ENCODE measurements around the gene IRX4.

IRX4 gene

DNA sequence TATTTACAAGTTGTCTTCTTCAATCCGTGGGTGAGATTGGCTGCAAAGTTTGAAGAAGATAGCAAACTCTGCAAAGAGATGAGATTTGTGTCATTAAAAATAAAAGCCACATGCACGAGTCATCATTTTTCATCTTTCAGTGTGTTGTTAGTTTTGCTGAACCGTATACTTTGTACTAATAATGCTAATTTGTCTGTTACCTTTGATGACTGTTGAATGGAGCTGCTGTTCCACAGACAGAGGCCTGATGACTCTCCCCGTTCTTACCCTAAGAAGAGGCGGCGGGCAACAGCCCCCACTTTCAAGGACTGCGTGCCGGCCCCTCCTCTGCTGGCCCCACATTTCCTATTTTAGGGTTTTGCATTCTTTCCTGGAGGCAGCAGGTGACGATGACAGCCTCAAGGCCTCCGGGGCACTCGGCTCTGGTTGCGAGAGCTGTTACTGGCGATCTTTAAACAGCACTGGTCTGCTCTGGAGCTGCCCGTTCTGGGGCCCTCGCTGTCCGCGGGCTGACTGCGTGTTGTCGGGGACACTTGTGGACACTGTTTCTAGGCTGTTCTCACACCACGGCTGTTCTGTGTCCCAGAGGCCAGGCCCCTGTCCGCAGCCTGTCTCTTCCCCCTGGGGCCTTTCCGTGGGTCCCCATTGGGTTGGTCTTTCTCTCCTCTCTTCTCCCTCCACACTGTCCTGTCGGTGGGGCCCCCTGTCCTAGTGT, 46.4 kb downstream of the IRX4 start:
- TF ChIP-seq TEAD4 (IDR thresholded peaks at IDR 0.05) (no peak), RAD21 (IDR thresholded peaks at IDR 0.05; ENCODE audit: low read depth) (no peak), TAF1 (IDR thresholded peaks at IDR 0.05; ENCODE audit: low read depth) (no peak), ZBTB7A (IDR thresholded peaks at IDR 0.05; ENCODE audit: low read depth) (no peak), EGR1 (IDR thresholded peaks at IDR 0.05) (no peak), CREB1 (IDR thresholded peaks at IDR 0.05; ENCODE audit: low read depth) (no peak)
- TF ChIP-seq, protein P1, sequence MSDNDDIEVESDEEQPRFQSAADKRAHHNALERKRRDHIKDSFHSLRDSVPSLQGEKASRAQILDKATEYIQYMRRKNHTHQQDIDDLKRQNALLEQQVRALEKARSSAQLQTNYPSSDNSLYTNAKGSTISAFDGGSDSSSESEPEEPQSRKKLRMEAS (IDR thresholded peaks at IDR 0.05): no peak

DNA sequence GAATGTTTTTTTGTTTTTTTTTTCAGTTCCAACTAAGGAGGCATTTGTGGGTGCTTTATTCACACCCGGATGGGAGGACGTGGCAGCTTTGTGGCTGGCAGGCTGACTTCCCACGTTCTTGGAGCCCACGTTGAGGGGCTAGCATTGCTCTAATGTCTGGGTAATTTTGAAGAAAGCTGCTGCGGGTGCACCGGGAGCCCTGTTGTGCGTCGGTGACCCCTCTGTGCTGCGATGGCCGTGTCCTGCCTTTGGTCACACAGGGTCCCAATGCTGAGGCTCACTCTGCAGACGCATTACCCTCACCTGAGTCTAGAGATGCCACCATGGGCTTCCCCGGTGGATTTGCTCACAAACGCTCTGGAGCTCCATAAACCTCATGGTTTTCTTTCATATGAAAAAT, 47.3 kb downstream of the IRX4 start:
- no peak for TF ChIP-seq CREB1 (IDR thresholded peaks at IDR 0.05; ENCODE audit: low read depth)
- TF ChIP-seq REST (IDR thresholded peaks at IDR 0.05; ENCODE audit: low read depth): no peak
- TF ChIP-seq RAD21 (IDR thresholded peaks at IDR 0.05; ENCODE audit: low read depth): no peak
- no peak for TF ChIP-seq FOXM1 (IDR thresholded peaks at IDR 0.05; ENCODE audit: borderline replicate concordance, low read depth)
- no peak for TF ChIP-seq TEAD4 (IDR thresholded peaks at IDR 0.05)
- no peak for TF ChIP-seq EP300 (IDR thresholded peaks at IDR 0.05; ENCODE audit: borderline replicate concordance)

GRCh38 chr5:1834721-1835429, 47.9 kb downstream of the IRX4 start:
- TF ChIP-seq TEAD4 (IDR thresholded peaks at IDR 0.05) (no peak), CEBPB (IDR thresholded peaks at IDR 0.05) (no peak), FOXM1 (IDR thresholded peaks at IDR 0.05; ENCODE audit: borderline replicate concordance, low read depth) (no peak), REST (IDR thresholded peaks at IDR 0.05; ENCODE audit: low read depth) (no peak)
- TF ChIP-seq, protein P1 (IDR thresholded peaks at IDR 0.05): no peak

DNA sequence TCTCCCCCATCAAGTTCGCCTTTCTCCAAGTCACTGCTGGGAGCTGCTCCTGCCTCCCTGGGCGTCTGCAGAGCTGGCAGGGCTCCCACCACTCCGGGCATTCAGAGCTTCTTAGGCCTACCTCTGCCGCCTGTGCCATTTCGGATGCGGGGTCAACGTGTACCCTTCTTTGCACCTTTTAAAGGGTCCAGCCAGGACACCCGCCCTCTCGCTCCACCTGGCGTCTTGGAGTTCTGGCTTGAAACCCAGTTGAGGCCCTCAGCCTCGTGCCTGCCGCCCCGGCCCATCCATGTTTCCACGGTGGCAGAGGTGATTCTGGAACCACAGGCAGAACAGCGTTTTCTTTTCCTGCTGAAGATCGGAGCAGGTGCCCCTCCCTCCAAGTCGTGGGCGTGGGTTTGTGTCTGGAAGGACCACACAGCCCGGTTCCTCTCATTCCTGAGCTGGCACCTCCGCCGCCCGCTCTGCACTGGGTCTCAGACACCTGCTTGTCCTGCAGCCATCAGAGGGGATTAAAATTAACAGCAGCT, 48.6 kb downstream of the IRX4 start:
- no peak for TF ChIP-seq CEBPB (IDR thresholded peaks at IDR 0.05)
- TF ChIP-seq USF1 (IDR thresholded peaks at IDR 0.05): no peak
- TF ChIP-seq, protein P1 (IDR thresholded peaks at IDR 0.05): no peak
- TF ChIP-seq YY1 (IDR thresholded peaks at IDR 0.05; ENCODE audit: low read depth): no peak
- TF ChIP-seq FOXM1 (IDR thresholded peaks at IDR 0.05; ENCODE audit: borderline replicate concordance, low read depth): no peak
- TF ChIP-seq CREB1 (IDR thresholded peaks at IDR 0.05; ENCODE audit: low read depth): no peak
- no peak for TF ChIP-seq TCF12 (IDR thresholded peaks at IDR 0.05; ENCODE audit: low read depth)
- TF ChIP-seq EGR1 (IDR thresholded peaks at IDR 0.05): no peak
- TF ChIP-seq RAD21 (IDR thresholded peaks at IDR 0.05; ENCODE audit: low read depth): no peak
- no peak for TF ChIP-seq EP300 (IDR thresholded peaks at IDR 0.05; ENCODE audit: borderline replicate concordance)
- no peak for TF ChIP-seq TEAD4 (IDR thresholded peaks at IDR 0.05)

- TF ChIP-seq TAF1 (IDR thresholded peaks at IDR 0.05; ENCODE audit: low read depth) (no peak), CEBPB (IDR thresholded peaks at IDR 0.05) (no peak), TCF12 (IDR thresholded peaks at IDR 0.05; ENCODE audit: low read depth) (no peak), YY1 (IDR thresholded peaks at IDR 0.05; ENCODE audit: low read depth) (no peak), RAD21 (IDR thresholded peaks at IDR 0.05; ENCODE audit: low read depth) (no peak), NFIC (IDR thresholded peaks at IDR 0.05) (no peak)
These were observed 49.3 kb downstream of the IRX4 start for GRCh38 chr5:1833264-1834021.
